Fibroblast of lung (primary cell): Measurements from ENCODE around the gene NCBP2. TPM values are rescaled to one million over a fixed set of nuclear protein-coding genes. Genes with fewer than 3 reads are reported as not detected.

Source experiments
- DNase-seq, 2 donors: peaks; one replicate each; pipeline versions ENCODE4 v3.0.0 to v3.0.0-alpha.2; 2010; ENCODE audit warnings: low read depth in 2 of 2
- H2AFZ ChIP-seq: 2 replicates; pipeline ENCODE4 v1.5.1; 2012; ENCODE audit warnings: low read length, control low read depth, inconsistent platforms
- H3K27ac ChIP-seq: 2 replicates; pipeline ENCODE4 v1.5.1; 2011; ENCODE audit warnings: low read length, control low read depth; ENCODE audit not compliant: insufficient read depth
- H3K27me3 ChIP-seq: 2 replicates; pipeline ENCODE4 v1.5.1; 2011; ENCODE audit warnings: mild to moderate bottlenecking, low read length; ENCODE audit not compliant: control insufficient read depth, insufficient read depth
- H3K36me3 ChIP-seq: 2 replicates; pipeline ENCODE4 v1.5.1; 2011; ENCODE audit warnings: low read length; ENCODE audit not compliant: control insufficient read depth, insufficient read depth
- H3K4me1 ChIP-seq: 2 replicates; pipeline ENCODE4 v1.5.1; 2011; ENCODE audit warnings: low read length; ENCODE audit not compliant: control insufficient read depth, insufficient read depth; ENCODE audit errors: extremely low read depth
- H3K4me2 ChIP-seq: 2 replicates; pipeline ENCODE4 v1.5.1; 2011; ENCODE audit warnings: low read length, control low read depth; ENCODE audit not compliant: insufficient read depth; ENCODE audit errors: extremely low read depth
- H3K4me3 ChIP-seq, 4 experiments: fragments of 200-600 bp in 1 of 4; sonication (generic) in 1 of 4; replicated peaks in 1 of 4; 2 replicates each; pipeline ENCODE4 v1.5.1; 2011 to 2016; ENCODE audit warnings: low read length in 4 of 4, low read depth in 3 of 4, mild to moderate bottlenecking in 3 of 4, control low read depth in 2 of 4, inconsistent platforms in 1 of 4, mixed read lengths in 1 of 4; ENCODE audit not compliant: insufficient read depth in 1 of 4; ENCODE audit errors: control extremely low read depth in 1 of 4
- H3K79me2 ChIP-seq: 2 replicates; pipeline ENCODE4 v1.5.1; 2012; ENCODE audit warnings: mild to moderate bottlenecking, low read length, inconsistent platforms; ENCODE audit not compliant: control insufficient read depth, insufficient read depth
- H3K9ac ChIP-seq: 2 replicates; pipeline ENCODE4 v1.5.1; 2011; ENCODE audit warnings: mild to moderate bottlenecking, low read length, control low read depth; ENCODE audit not compliant: insufficient read depth
- H3K9me3 ChIP-seq: 2 replicates; pipeline ENCODE4 v1.5.1; 2012; ENCODE audit warnings: low read depth, low read length; ENCODE audit not compliant: control insufficient read depth, insufficient read depth
- H4K20me1 ChIP-seq: 2 replicates; pipeline ENCODE4 v1.5.1; 2011; ENCODE audit warnings: low read length; ENCODE audit not compliant: control insufficient read depth, insufficient read depth; ENCODE audit errors: extremely low read depth
- CTCF ChIP-seq, 2 donors: IDR thresholded peaks in 1 of 2; conservative IDR thresholded peaks in 1 of 2; 1 replicate in 1 of 2; 2 replicates in 1 of 2; pipeline ENCODE4 v1.5.1; 2011 to 2012; ENCODE audit warnings: low read length in 2 of 2, control low read depth in 1 of 2, inconsistent platforms in 1 of 2, low read depth in 1 of 2, mild to moderate bottlenecking in 1 of 2
- EZH2 ChIP-seq: IDR thresholded peaks from 2 replicates; pipeline ENCODE4 v1.5.1; 2012; ENCODE audit warnings: low read length, control low read depth, mild to moderate bottlenecking; ENCODE audit errors: missing control alignments
- polyA plus RNA-seq, 2 donors: library from polyadenylated mRNA; depleted of rRNA in 1 of 2; stranded (reverse) in 1 of 2; unstranded in 1 of 2; fragments of >200 nt; gene quantifications; 2 replicates each; pipeline ENCODE4 v1.2.1, GENCODE V29; 2011 to 2012; ENCODE audit warnings: missing spikeins in 1 of 2
- total RNA-seq: library from RNA; depleted of rRNA; stranded (reverse); fragments of >200 nt; gene quantifications from 2 replicates; pipeline ENCODE4 v1.2.1, GENCODE V29; 2014

The NCBP2 gene
- total and polyA plus RNA-seq, 2 donors (not counting 1 experiment from before 2014, with no cell fraction given): 65.2 to 85.9 TPM

GRCh38 chr3:196975349-196975748 lies 33.0 kb upstream of the NCBP2 start:
- no peaks in the 10 kb centered on the region for H3K9me3 ChIP-seq
- no peak overlapping the region for H3K9ac ChIP-seq
- no peak for DNase-seq
- H3K4me1 ChIP-seq: no peaks in the 10 kb centered on the region
- H3K79me2 ChIP-seq: no peaks in the 10 kb centered on the region
- no peaks in the 10 kb centered on the region for H4K20me1 ChIP-seq
- H3K36me3 ChIP-seq: no peaks in the 10 kb centered on the region
- TF ChIP-seq CTCF (conservative IDR thresholded peaks at IDR 0.05 in 1 of 2, IDR thresholded peaks at IDR 0.05 in 1 of 2; ENCODE audit: low read depth in 1 of 2, low read length in 2 of 2): no peak
- no peak overlapping the region for H2AFZ ChIP-seq
- no peaks in the 10 kb centered on the region for H3K27me3 ChIP-seq
- no peak overlapping the region for H3K27ac ChIP-seq
- H3K4me3 ChIP-seq: no peak overlapping the region
- no peak overlapping the region for H3K4me2 ChIP-seq

GRCh38 chr3:196974661-196975060 lies 32.3 kb upstream of the NCBP2 start:
- no peaks in the 10 kb centered on the region for H3K9me3 ChIP-seq
- H3K9ac ChIP-seq: no peak overlapping the region
- no peaks in the 10 kb centered on the region for H4K20me1 ChIP-seq
- no peak overlapping the region for H3K4me2 ChIP-seq
- H3K36me3 ChIP-seq: no peaks in the 10 kb centered on the region
- no peaks in the 10 kb centered on the region for H3K79me2 ChIP-seq
- no peak overlapping the region for H2AFZ ChIP-seq
- H3K4me1 ChIP-seq: no peaks in the 10 kb centered on the region
- no peak for DNase-seq
- H3K4me3 ChIP-seq: no peak overlapping the region
- no peak for TF ChIP-seq CTCF (conservative IDR thresholded peaks at IDR 0.05 in 1 of 2, IDR thresholded peaks at IDR 0.05 in 1 of 2; ENCODE audit: low read depth in 1 of 2, low read length in 2 of 2)
- TF ChIP-seq EZH2: no peak
- H3K27me3 ChIP-seq: no peaks in the 10 kb centered on the region
- no peak overlapping the region for H3K27ac ChIP-seq

GRCh38 chr3:196971094-196971698 lies 28.9 kb upstream of the NCBP2 start:
- no peaks in the 10 kb centered on the region for H3K27me3 ChIP-seq
- H3K4me1 ChIP-seq: no peaks in the 10 kb centered on the region
- H3K9me3 ChIP-seq: no peaks in the 10 kb centered on the region
- no peak overlapping the region for H3K9ac ChIP-seq
- no peak for DNase-seq
- H4K20me1 ChIP-seq: no peaks in the 10 kb centered on the region
- no peak for TF ChIP-seq CTCF (conservative IDR thresholded peaks at IDR 0.05 in 1 of 2, IDR thresholded peaks at IDR 0.05 in 1 of 2; ENCODE audit: low read depth in 1 of 2, low read length in 2 of 2)
- TF ChIP-seq EZH2: no peak
- H3K36me3 ChIP-seq: no peaks in the 10 kb centered on the region
- H3K4me3 ChIP-seq: no peak overlapping the region
- no peak overlapping the region for H2AFZ ChIP-seq
- no peak overlapping the region for H3K27ac ChIP-seq
- H3K79me2 ChIP-seq: no peaks in the 10 kb centered on the region
- no peak overlapping the region for H3K4me2 ChIP-seq
